ENCODE measurements around the gene RBX1.

RBX1 gene

GRCh38 chr22:40904101-40904500, 47.1 kb upstream of the RBX1 start:
- ChIA-PET CTCF (no interaction called here), POLR2A (no interaction called here)
- Histone ChIP-seq H3K27ac (ENCODE audit: extremely low read depth, low read depth, low read length) (no peak overlapping the region), H3K36me3 (ENCODE audit: control insufficient read depth in 2 of 2, insufficient read depth in 1 of 2, low read length in 2 of 2) (peaks cover 4 to 23% of the 10 kb centered on the region in 2 experiments; a peak in 2 of 3 replicates), H3K4me1 (ENCODE audit: control insufficient read depth, insufficient read depth, low read length) (no peaks in the 10 kb centered on the region), H3K4me3 (ENCODE audit: low read depth, low read length) (no peak overlapping the region), H3K9me3 (ENCODE audit: control insufficient read depth, insufficient read depth, low read depth, low read length) (no peaks in the 10 kb centered on the region)
- no peak for TF ChIP-seq ZNF514 (tag by site-specific recombination; IDR thresholded peaks at IDR 0.05)
- TF ChIP-seq TCF7L2 (IDR thresholded peaks at IDR 0.05; ENCODE audit: borderline replicate concordance, low read depth, low read length) = no peak
- no peak for TF ChIP-seq SP7 (tag by site-specific recombination; IDR thresholded peaks at IDR 0.05)
- no peak for TF ChIP-seq ZNF138 (tag by site-specific recombination; IDR thresholded peaks at IDR 0.05; ENCODE audit: borderline replicate concordance)
- no peak for TF ChIP-seq REST (tag by site-specific recombination; IDR thresholded peaks at IDR 0.05)
- TF ChIP-seq ZNF391 (tag by site-specific recombination; IDR thresholded peaks at IDR 0.05; ENCODE audit: borderline replicate concordance, low read depth) = no peak
- TF ChIP-seq ZNF473 (tag by site-specific recombination; IDR thresholded peaks at IDR 0.05) = no peak
- no peak for TF ChIP-seq PRDM1 (tag by site-specific recombination; IDR thresholded peaks at IDR 0.05)
- no peak for TF ChIP-seq ZNF239 (tag by site-specific recombination; IDR thresholded peaks at IDR 0.05)
- TF ChIP-seq ZNF10 (tag by site-specific recombination; IDR thresholded peaks at IDR 0.05) = no peak
- no peak for TF ChIP-seq ZNF423 (tag by site-specific recombination; IDR thresholded peaks at IDR 0.05)
- TF ChIP-seq ZNF529 (tag by site-specific recombination; IDR thresholded peaks at IDR 0.05; ENCODE audit: insufficient replicate concordance) = no peak
- no peak for TF ChIP-seq PBX3 (CRISPR knock-in tag; IDR thresholded peaks at IDR 0.05)
- no peak for TF ChIP-seq KLF10 (tag by site-specific recombination; IDR thresholded peaks at IDR 0.05)
- no peak for TF ChIP-seq ZBTB48 (tag by site-specific recombination; IDR thresholded peaks at IDR 0.05)
- no peak for TF ChIP-seq ZBTB8A (tag by site-specific recombination; IDR thresholded peaks at IDR 0.05)
- TF ChIP-seq ZFP37 (tag by site-specific recombination; IDR thresholded peaks at IDR 0.05) = no peak
- TF ChIP-seq HOXC10 (CRISPR knock-in tag; IDR thresholded peaks at IDR 0.05) = no peak

GRCh38 chr22:40908895-40909294, 42.3 kb upstream of the RBX1 start:
- ChIA-PET CTCF (interaction anchor here (0.6 to 2.1 kb wide), 6 partner anchors 9 to 886 kb away, joined by 3 to 11 read pairs (median 4); no protein-coding TSS in a partner anchor), POLR2A (no interaction called here)
- Histone ChIP-seq H3K27ac (ENCODE audit: extremely low read depth, low read depth, low read length) (no peak overlapping the region), H3K9me3 (ENCODE audit: control insufficient read depth, insufficient read depth, low read depth, low read length) (no peaks in the 10 kb centered on the region), H3K36me3 (ENCODE audit: control insufficient read depth in 2 of 2, insufficient read depth in 1 of 2, low read length in 2 of 2) (peaks cover 19 to 33% of the 10 kb centered on the region in 2 experiments; a peak in 2 of 3 replicates), H3K4me3 (ENCODE audit: low read depth, low read length) (no peak overlapping the region), H3K4me1 (ENCODE audit: control insufficient read depth, insufficient read depth, low read length) (no peaks in the 10 kb centered on the region)
- TF ChIP-seq ZFP41 (tag by site-specific recombination; IDR thresholded peaks at IDR 0.05; ENCODE audit: borderline replicate concordance) (no peak), ZNF645 (tag by site-specific recombination; IDR thresholded peaks at IDR 0.05) (no peak), CTCF (tag by site-specific recombination; IDR thresholded peaks at IDR 0.05) (no peak), ZNF747 (tag by site-specific recombination; IDR thresholded peaks at IDR 0.05) (no peak), ZNF548 (tag by site-specific recombination; IDR thresholded peaks at IDR 0.05) (no peak), ZNF658 (tag by site-specific recombination; IDR thresholded peaks at IDR 0.05) (no peak), ZNF138 (tag by site-specific recombination; IDR thresholded peaks at IDR 0.05; ENCODE audit: borderline replicate concordance) (no peak)

Data from HEK293 (cell line).